PC-9 (cell line): Measurements from ENCODE around the gene SLC35F6. TPM values are rescaled to one million over a fixed set of nuclear protein-coding genes. Genes with fewer than 3 reads are reported as not detected.

ENCODE experiments used
- BruUV-seq: library from RNA; stranded (reverse); fragments of 400-500 nt; replicated peaks from 2 replicates; lab custom pipeline; 2021; lab: Mats Ljungman, UMichigan
- CTCF ChIA-PET: fragments of 300-600 bp; sonication (Branson Sonifier 250); formaldehyde crosslinking; loops from one replicate; lab custom pipeline; 2022; ENCODE audit warnings: antibody characterized with exemption; lab: Charles Lee
- POLR2A ChIA-PET: fragments of 300-600 bp; sonication (Branson Sonifier 250); formaldehyde crosslinking; loops from one replicate; lab custom pipeline; 2022; ENCODE audit warnings: antibody characterized with exemption; ENCODE audit not compliant: unreplicated experiment; lab: Charles Lee
- DNase-seq, 2 experiments: peaks; one replicate each; pipeline versions ENCODE4 v3.0.0 to v3.0.0-alpha.2; 2015 to 2022; ENCODE audit warnings: mixed read lengths in 1 of 2
- H2AFZ ChIP-seq: fragments of 200-600 bp; sonication (generic); 2 replicates; pipeline ENCODE4 v1.8.1; 2017; ENCODE audit warnings: antibody characterized with exemption
- H3F3A ChIP-seq: fragments of 200-600 bp; sonication (generic); 2 replicates; pipeline ENCODE4 v1.8.1; 2017; ENCODE audit warnings: antibody characterized with exemption, mild to moderate bottlenecking, low read depth; ENCODE audit not compliant: insufficient read depth
- H3K27ac ChIP-seq: fragments of 200-600 bp; sonication (generic); 2 replicates; pipeline ENCODE4 v1.6.1; 2016; ENCODE audit warnings: mixed run types
- H3K27me3 ChIP-seq: fragments of 200-600 bp; sonication (generic); 2 replicates; pipeline ENCODE4 v1.6.1; 2016; ENCODE audit warnings: low read depth, mixed run types; ENCODE audit not compliant: insufficient read depth
- H3K36me3 ChIP-seq: fragments of 200-600 bp; sonication (generic); 2 replicates; pipeline ENCODE4 v1.6.1; 2016; ENCODE audit warnings: low read depth, mixed run types
- H3K4me1 ChIP-seq: fragments of 200-600 bp; sonication (generic); replicated peaks from 2 replicates; pipeline ENCODE4 v1.6.1; 2016; ENCODE audit warnings: mixed run types; ENCODE audit not compliant: insufficient read depth
- H3K4me2 ChIP-seq: fragments of 200-600 bp; sonication (generic); 2 replicates; pipeline ENCODE4 v1.6.1; 2017; ENCODE audit warnings: mixed run types
- H3K4me3 ChIP-seq: fragments of 200-600 bp; sonication (generic); 2 replicates; pipeline ENCODE4 v1.6.1; 2016; ENCODE audit warnings: mixed run types
- H3K79me2 ChIP-seq: fragments of 200-600 bp; sonication (generic); 2 replicates; pipeline ENCODE4 v1.6.1; 2017; ENCODE audit warnings: low read depth, mixed run types
- H3K9me2 ChIP-seq: fragments of 200-600 bp; sonication (generic); 2 replicates; pipeline ENCODE4 v1.8.1; 2017; ENCODE audit warnings: mild to moderate bottlenecking; ENCODE audit not compliant: insufficient read depth
- H3K9me3 ChIP-seq: fragments of 200-600 bp; sonication (generic); 2 replicates; pipeline ENCODE4 v1.8.1; 2016; ENCODE audit warnings: low read depth; ENCODE audit not compliant: insufficient read depth
- H4K20me1 ChIP-seq: fragments of 200-600 bp; sonication (generic); 2 replicates; pipeline ENCODE4 v1.8.1; 2017; ENCODE audit not compliant: insufficient read depth
- EZH2 ChIP-seq: fragments of 200-600 bp; sonication (generic); IDR thresholded peaks from 2 replicates; pipeline ENCODE4 v1.8.0; 2017; ENCODE audit warnings: antibody characterized with exemption, low read depth
- intact Hi-C: fragments of 100-400 bp; cut with micrococcal nuclease; formaldehyde crosslinking; loops from one replicate; pipeline ENCODE4 v1.10.0; 2022; ENCODE audit not compliant: unreplicated experiment
- total RNA-seq: library from RNA; stranded (reverse); gene quantifications from 2 replicates; pipeline ENCODE4 v1.2.3, GENCODE V29; 2021
- TF ChIP-seq, protein P1 (sequence below): fragments of 200-600 bp; sonication (generic); conservative IDR thresholded peaks from 2 replicates; pipeline ENCODE4 v1.6.1; 2017; ENCODE audit warnings: mixed run types, antibody characterized with exemption, mild to moderate bottlenecking, moderate library complexity

The SLC35F6 gene
- total RNA-seq, 1 experiment from 2014 or later, result 39.1 TPM

- peaks cover 17% of the 10 kb centered on the region for H3K4me1 ChIP-seq
- H2AFZ ChIP-seq, result no peak overlapping the region
- no peaks in the 10 kb centered on the region for H4K20me1 ChIP-seq
- no peak overlapping the region for H3K4me3 ChIP-seq
- H3K27me3 ChIP-seq, result no peaks in the 10 kb centered on the region
- no TSS peak for BruUV-seq
- CTCF ChIA-PET, result no interaction called here
- H3K9me2 ChIP-seq, result no peaks in the 10 kb centered on the region
- no peaks in the 10 kb centered on the region for H3K79me2 ChIP-seq
- H3F3A ChIP-seq, result peaks cover 5% of the 10 kb centered on the region; the same call in 1 of the 2 replicates
- intact Hi-C loops, result no loop called here
- TF ChIP-seq, protein P1, sequence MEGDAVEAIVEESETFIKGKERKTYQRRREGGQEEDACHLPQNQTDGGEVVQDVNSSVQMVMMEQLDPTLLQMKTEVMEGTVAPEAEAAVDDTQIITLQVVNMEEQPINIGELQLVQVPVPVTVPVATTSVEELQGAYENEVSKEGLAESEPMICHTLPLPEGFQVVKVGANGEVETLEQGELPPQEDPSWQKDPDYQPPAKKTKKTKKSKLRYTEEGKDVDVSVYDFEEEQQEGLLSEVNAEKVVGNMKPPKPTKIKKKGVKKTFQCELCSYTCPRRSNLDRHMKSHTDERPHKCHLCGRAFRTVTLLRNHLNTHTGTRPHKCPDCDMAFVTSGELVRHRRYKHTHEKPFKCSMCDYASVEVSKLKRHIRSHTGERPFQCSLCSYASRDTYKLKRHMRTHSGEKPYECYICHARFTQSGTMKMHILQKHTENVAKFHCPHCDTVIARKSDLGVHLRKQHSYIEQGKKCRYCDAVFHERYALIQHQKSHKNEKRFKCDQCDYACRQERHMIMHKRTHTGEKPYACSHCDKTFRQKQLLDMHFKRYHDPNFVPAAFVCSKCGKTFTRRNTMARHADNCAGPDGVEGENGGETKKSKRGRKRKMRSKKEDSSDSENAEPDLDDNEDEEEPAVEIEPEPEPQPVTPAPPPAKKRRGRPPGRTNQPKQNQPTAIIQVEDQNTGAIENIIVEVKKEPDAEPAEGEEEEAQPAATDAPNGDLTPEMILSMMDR, result no peak
- TF ChIP-seq EZH2, result no peak
- no peaks in the 10 kb centered on the region for H3K36me3 ChIP-seq
- DNase-seq, result no peak
- H3K27ac ChIP-seq, result no peak overlapping the region
- no peaks in the 10 kb centered on the region for H3K9me3 ChIP-seq
- H3K4me2 ChIP-seq, result no peak overlapping the region
- POLR2A ChIA-PET, result no interaction called here
Observed at GRCh38 chr2:26716340-26716739, 47.7 kb upstream of the SLC35F6 start.

DNA sequence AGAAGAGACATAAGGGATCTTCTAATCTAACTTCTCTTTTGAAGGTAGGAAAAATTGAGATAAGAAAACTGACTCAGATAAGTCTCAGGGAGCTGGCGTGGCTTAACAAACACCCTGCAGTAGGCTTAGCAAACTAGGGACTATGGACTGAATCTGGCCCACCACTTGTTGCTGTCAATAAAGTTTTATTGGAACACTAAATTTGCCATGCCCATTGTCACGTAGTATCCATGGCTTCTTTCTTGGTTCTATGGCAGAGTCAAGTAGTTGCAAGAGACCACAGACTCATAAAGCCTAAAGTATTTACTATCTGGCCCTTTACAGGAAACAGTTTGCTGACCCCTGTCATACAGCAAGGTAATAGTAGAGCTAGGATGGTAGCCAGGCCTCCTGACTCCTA, 47.3 kb upstream of the SLC35F6 start:
- no TSS peak for BruUV-seq
- intact Hi-C loops, result no loop called here

GRCh38 chr2:26717362-26717761, 46.7 kb upstream of the SLC35F6 start:
- peaks cover 27% of the 10 kb centered on the region for H3K4me1 ChIP-seq
- no peak overlapping the region for H3K4me2 ChIP-seq
- no peak for TF ChIP-seq EZH2
- TF ChIP-seq, protein P1, result no peak
- H3F3A ChIP-seq, result peaks cover 15% of the 10 kb centered on the region
- no peak overlapping the region for H2AFZ ChIP-seq
- H3K36me3 ChIP-seq, result no peaks in the 10 kb centered on the region
- no peak overlapping the region for H3K27ac ChIP-seq
- H3K9me2 ChIP-seq, result no peaks in the 10 kb centered on the region
- intact Hi-C loops, result no loop called here
- H3K9me3 ChIP-seq, result no peaks in the 10 kb centered on the region
- ChIA-PET POLR2A (no interaction called here), CTCF (no interaction called here)
- no peak overlapping the region for H3K4me3 ChIP-seq
- no peaks in the 10 kb centered on the region for H3K79me2 ChIP-seq
- BruUV-seq, result no TSS peak
- H4K20me1 ChIP-seq, result no peaks in the 10 kb centered on the region
- DNase-seq, result no peak
- H3K27me3 ChIP-seq, result no peaks in the 10 kb centered on the region

More for the DNA sequence above, 47.3 kb upstream of the SLC35F6 start:
- Histone ChIP-seq H3K36me3 (no peaks in the 10 kb centered on the region), H3K4me1 (peaks cover 21% of the 10 kb centered on the region), H3K4me2 (no peak overlapping the region), H3K9me3 (no peaks in the 10 kb centered on the region), H3K9me2 (no peaks in the 10 kb centered on the region), H3K4me3 (no peak overlapping the region), H3K27me3 (no peaks in the 10 kb centered on the region), H3K79me2 (no peaks in the 10 kb centered on the region), H4K20me1 (no peaks in the 10 kb centered on the region), H2AFZ (no peak overlapping the region), H3F3A (peaks cover 9% of the 10 kb centered on the region), H3K27ac (no peak overlapping the region)
- no peak for DNase-seq
- TF ChIP-seq, protein P1, result no peak
- no peak for TF ChIP-seq EZH2
- CTCF ChIA-PET, result no interaction called here
- POLR2A ChIA-PET, result no interaction called here
